Duodenal mucosa (tissue), 2 donors: Measurements from ENCODE around the gene SPRTN.
"Not testable (repeated sequence)": the region's sequence is repeated elsewhere in the genome, so short reads cannot be mapped to it uniquely, and the experiment has no call there.

Source experiments
- H3K27ac ChIP-seq: one replicate; pipeline ENCODE4 v1.7.0; 2013; ENCODE audit warnings: low read depth, low read length
- H3K27me3 ChIP-seq, 2 donors: one replicate each; pipeline ENCODE4 v1.7.0; 2013; ENCODE audit warnings: low read length in 2 of 2, control low read depth in 1 of 2; ENCODE audit not compliant: insufficient read depth in 2 of 2, control insufficient read depth in 1 of 2
- H3K36me3 ChIP-seq, 2 donors: one replicate each; pipeline ENCODE4 v1.7.0; 2013; ENCODE audit warnings: low read length in 2 of 2, control low read depth in 1 of 2; ENCODE audit not compliant: insufficient read depth in 2 of 2, control insufficient read depth in 1 of 2
- H3K4me1 ChIP-seq, 2 donors: one replicate each; pipeline ENCODE4 v1.7.0; 2013; ENCODE audit warnings: low read length in 2 of 2, control low read depth in 1 of 2; ENCODE audit not compliant: insufficient read depth in 2 of 2, control insufficient read depth in 1 of 2
- H3K4me3 ChIP-seq, 2 donors: one replicate each; pipeline ENCODE4 v1.7.0; 2013; ENCODE audit warnings: low read length in 2 of 2, low read depth in 1 of 2
- H3K9ac ChIP-seq, 2 donors: one replicate each; pipeline ENCODE4 v1.7.0; 2013; ENCODE audit warnings: low read length in 2 of 2, low read depth in 1 of 2
- H3K9me3 ChIP-seq, 2 donors: one replicate each; pipeline ENCODE4 v1.7.0; 2013; ENCODE audit warnings: low read length in 2 of 2, control low read depth in 1 of 2; ENCODE audit not compliant: control insufficient read depth in 1 of 2

Gene SPRTN

GRCh38 chr1:231334952-231335351 lies 3.1 kb upstream of the SPRTN start:
- Histone ChIP-seq H3K36me3 (no peaks in the 10 kb centered on the region), H3K4me1 (peaks cover 49% of the 10 kb centered on the region in 2 donors), H3K4me3 (peak overlapping the region; percentile 40 to 100), H3K9me3 (no peaks in the 10 kb centered on the region), H3K27ac (no peak overlapping the region), H3K9ac (peak overlapping the region in 1 of 2 donors; percentile 17), H3K27me3 (no peaks in the 10 kb centered on the region)

GRCh38 chr1:231335663-231336602 lies 2.2 kb upstream of the SPRTN start:
- no peaks in the 10 kb centered on the region for H3K9me3 ChIP-seq
- peak overlapping the region; percentile 81 to 92 for H3K9ac ChIP-seq
- peaks cover 49% of the 10 kb centered on the region in 2 donors for H3K4me1 ChIP-seq
- peaks cover 0 to 4% of the 10 kb centered on the region in 2 donors for H3K36me3 ChIP-seq
- no peak overlapping the region for H3K27ac ChIP-seq
- H3K4me3 ChIP-seq, result peak overlapping the region; percentile 86 to 100
- H3K27me3 ChIP-seq, result no peaks in the 10 kb centered on the region

- peak overlapping the region; percentile 86 to 100 for H3K4me3 ChIP-seq
- peaks cover 49% of the 10 kb centered on the region in 2 donors for H3K4me1 ChIP-seq
- peak overlapping the region; percentile 81 to 92 for H3K9ac ChIP-seq
- H3K9me3 ChIP-seq, result no peaks in the 10 kb centered on the region
- H3K36me3 ChIP-seq, result peaks cover 0 to 12% of the 10 kb centered on the region in 2 donors
- H3K27me3 ChIP-seq, result no peaks in the 10 kb centered on the region
- H3K27ac ChIP-seq, result peak overlapping the region; percentile 92
These were observed 1.0 kb upstream of the SPRTN start for GRCh38 chr1:231337043-231337471.

- no peaks in the 10 kb centered on the region for H3K27me3 ChIP-seq
- peaks cover 49% of the 10 kb centered on the region in 2 donors for H3K4me1 ChIP-seq
- peak within 1 kb of the TSS; percentile 92 to 100 for H3K9ac ChIP-seq
- peak within 1 kb of the TSS; percentile 92 for H3K27ac ChIP-seq
- H3K4me3 ChIP-seq, result peak within 1 kb of the TSS; percentile 86 to 100
- no peaks in the 10 kb centered on the region for H3K9me3 ChIP-seq
- H3K36me3 ChIP-seq, result peaks cover 0 to 12% of the 10 kb centered on the region in 2 donors
These were observed 422 bp upstream of the SPRTN start, which contains the start of gene EXOC8 for GRCh38 chr1:231337472-231338269. Gene EXOC8 (minus strand): TSS chr1:231337852. CDS start chr1:231337745, 107 bp downstream.

- Histone ChIP-seq H3K9me3 (no peaks in the 10 kb centered on the region), H3K4me1 (peaks cover 25 to 30% of the 10 kb centered on the region in 2 donors), H3K27ac (no peak overlapping the region), H3K4me3 (no peak overlapping the region), H3K36me3 (peaks cover 0 to 18% of the 10 kb centered on the region in 2 donors), H3K9ac (no peak overlapping the region), H3K27me3 (no peaks in the 10 kb centered on the region)
These were observed 2.4 kb downstream of the SPRTN start for GRCh38 chr1:231340328-231341013.

GRCh38 chr1:231347961-231348360 lies 9.9 kb downstream of the SPRTN start:
- H3K4me3 ChIP-seq, result no peak overlapping the region
- H3K4me1 ChIP-seq, result no peaks in the 10 kb centered on the region
- no peaks in the 10 kb centered on the region for H3K27me3 ChIP-seq
- H3K36me3 ChIP-seq, result peaks cover 27 to 52% of the 10 kb centered on the region in 2 donors
- H3K9me3 ChIP-seq, result no peaks in the 10 kb centered on the region
- no peak overlapping the region for H3K9ac ChIP-seq
- no peak overlapping the region for H3K27ac ChIP-seq

GRCh38 chr1:231348442-231348841 lies 10.3 kb downstream of the SPRTN start:
- no peak overlapping the region for H3K9ac ChIP-seq
- H3K4me3 ChIP-seq, result no peak overlapping the region
- no peak overlapping the region for H3K27ac ChIP-seq
- peaks cover 31 to 54% of the 10 kb centered on the region in 2 donors for H3K36me3 ChIP-seq
- H3K27me3 ChIP-seq, result no peaks in the 10 kb centered on the region
- no peaks in the 10 kb centered on the region for H3K4me1 ChIP-seq
- H3K9me3 ChIP-seq, result no peaks in the 10 kb centered on the region

- not testable (repeated sequence) for H3K9ac ChIP-seq, H3K27me3 ChIP-seq, H3K27ac ChIP-seq, H3K4me1 ChIP-seq, H3K4me3 ChIP-seq, H3K9me3 ChIP-seq
- H3K36me3 ChIP-seq, result peaks cover 31 to 51% of the 10 kb centered on the region in 2 donors
These were observed 10.8 kb downstream of the SPRTN start for GRCh38 chr1:231348856-231349255.

GRCh38 chr1:231351816-231352215 lies 13.7 kb downstream of the SPRTN start:
- no peak overlapping the region for H3K9ac ChIP-seq
- H3K27ac ChIP-seq, result no peak overlapping the region
- H3K36me3 ChIP-seq, result peaks cover 31 to 51% of the 10 kb centered on the region in 2 donors
- H3K4me1 ChIP-seq, result no peaks in the 10 kb centered on the region
- H3K4me3 ChIP-seq, result no peak overlapping the region
- no peaks in the 10 kb centered on the region for H3K27me3 ChIP-seq
- H3K9me3 ChIP-seq, result no peaks in the 10 kb centered on the region
